Mammary epithelial cell (primary cell): ENCODE measurements around the gene AUTS2.

ENCODE experiments used
- CTCF ChIP-seq, 2 donors: IDR thresholded peaks in 1 of 2; conservative IDR thresholded peaks in 1 of 2; 2 replicates each; pipeline ENCODE4 v1.5.1; 2011 to 2012; ENCODE audit warnings: inconsistent platforms in 2 of 2, low read length in 2 of 2, mild to moderate bottlenecking in 2 of 2, control low read depth in 1 of 2, low read depth in 1 of 2; ENCODE audit not compliant: insufficient read depth in 1 of 2; ENCODE audit errors: extremely low read depth in 1 of 2
- EZH2 ChIP-seq: IDR thresholded peaks from 2 replicates; pipeline ENCODE4 v1.6.1; 2012; ENCODE audit warnings: low read length, inconsistent platforms, borderline replicate concordance

- no peak for TF ChIP-seq EZH2
- no peak for TF ChIP-seq CTCF (conservative IDR thresholded peaks at IDR 0.05 in 1 of 2, IDR thresholded peaks at IDR 0.05 in 1 of 2; ENCODE audit: extremely low read depth in 1 of 2, insufficient read depth in 1 of 2, low read depth in 1 of 2, low read length in 2 of 2)
These were observed 1160.4 kb downstream of the AUTS2 start for GRCh38 chr7:70758646-70759045.
